Endodermal cell (in vitro differentiated cells): Measurements from ENCODE around the gene GGT6. TPM values are rescaled to one million over a fixed set of nuclear protein-coding genes. Genes with fewer than 3 reads are reported as not detected.

Source experiments
- DNase-seq: peaks from one replicate; pipeline ENCODE4 v3.0.0-alpha.2; 2017
- H3K27ac ChIP-seq: 2 replicates; pipeline ENCODE4 v1.5.1; 2013; ENCODE audit warnings: mild to moderate bottlenecking, low read depth, low read length, moderate library complexity
- H3K27me3 ChIP-seq: 2 replicates; pipeline ENCODE4 v1.6.1; 2013; ENCODE audit warnings: mild to moderate bottlenecking, low read length, moderate library complexity; ENCODE audit not compliant: insufficient read depth, control insufficient read depth, poor library complexity, severe bottlenecking
- H3K36me3 ChIP-seq: 2 replicates; pipeline ENCODE4 v1.7.0; 2013; ENCODE audit warnings: mild to moderate bottlenecking, low read length, moderate library complexity; ENCODE audit not compliant: control insufficient read depth, insufficient read depth
- H3K4me1 ChIP-seq: one replicate; pipeline ENCODE4 v1.7.0; 2013; ENCODE audit warnings: low read length; ENCODE audit not compliant: control insufficient read depth, insufficient read depth
- H3K4me3 ChIP-seq: 2 replicates; pipeline ENCODE4 v1.5.1; 2013; ENCODE audit warnings: mild to moderate bottlenecking, low read length, moderate library complexity
- H3K9ac ChIP-seq: 2 replicates; pipeline ENCODE4 v1.6.1; 2013; ENCODE audit warnings: mild to moderate bottlenecking, low read length, moderate library complexity; ENCODE audit not compliant: poor library complexity, severe bottlenecking; ENCODE audit errors: extremely low read depth
- H3K9me3 ChIP-seq: 2 replicates; pipeline ENCODE4 v1.6.1; 2013; ENCODE audit warnings: mild to moderate bottlenecking, low read length, moderate library complexity; ENCODE audit not compliant: control insufficient read depth
- H3K27ac Mint-ChIP-seq: 2 replicates; pipeline ENCODE4 v1.8.0; 2020; ENCODE audit warnings: mixed read lengths
- H3K27me3 Mint-ChIP-seq: 2 replicates; pipeline ENCODE4 v1.8.0; 2021; ENCODE audit warnings: mild to moderate bottlenecking, mixed read lengths; ENCODE audit not compliant: insufficient read depth
- H3K36me3 Mint-ChIP-seq: 2 replicates; pipeline ENCODE4 v1.8.0; 2020; ENCODE audit warnings: low read depth, mixed read lengths
- H3K4me1 Mint-ChIP-seq: 2 replicates; pipeline ENCODE4 v1.8.0; 2020; ENCODE audit warnings: mixed read lengths
- H3K4me3 Mint-ChIP-seq: 2 replicates; pipeline ENCODE4 v1.8.0; 2020; ENCODE audit warnings: mild to moderate bottlenecking, moderate library complexity, mixed read lengths
- H3K9me3 Mint-ChIP-seq: 2 replicates; pipeline ENCODE4 v1.8.0; 2020; ENCODE audit warnings: mild to moderate bottlenecking, mixed read lengths
- WGBS, 2 experiments: methylation state at CpG; one replicate each; pipeline versions ENCODE4 v1.1.5 to v1.1.7; 2013; ENCODE audit warnings: missing lambda C conversion rate in 2 of 2, mixed read lengths in 1 of 2; ENCODE audit not compliant: insufficient coverage in 1 of 2, insufficient read length in 1 of 2; 5-methylcytosine and 5-hydroxymethylcytosine counted together
- total RNA-seq, 2 donors: library from RNA; stranded (reverse); fragmentation: NEBNext Ultra II Directional in 1 of 2; extraction: Animal tissue kit (Norgen Biotek cat#: 25700) in 1 of 2; gene quantifications; 2 replicates in 1 of 2; 3 replicates in 1 of 2; pipeline ENCODE4 v1.2.1, GENCODE V29; 2021
- TF ChIP-seq, protein P1 (sequence below): fragments of 200-600 bp; sonication (generic); conservative IDR thresholded peaks from 2 replicates; pipeline ENCODE4 v1.5.0; 2021; ENCODE audit warnings: antibody characterized with exemption, mild to moderate bottlenecking

GGT6 gene
- total RNA-seq, 2 donors from 2014 or later, result not detected

DNA sequence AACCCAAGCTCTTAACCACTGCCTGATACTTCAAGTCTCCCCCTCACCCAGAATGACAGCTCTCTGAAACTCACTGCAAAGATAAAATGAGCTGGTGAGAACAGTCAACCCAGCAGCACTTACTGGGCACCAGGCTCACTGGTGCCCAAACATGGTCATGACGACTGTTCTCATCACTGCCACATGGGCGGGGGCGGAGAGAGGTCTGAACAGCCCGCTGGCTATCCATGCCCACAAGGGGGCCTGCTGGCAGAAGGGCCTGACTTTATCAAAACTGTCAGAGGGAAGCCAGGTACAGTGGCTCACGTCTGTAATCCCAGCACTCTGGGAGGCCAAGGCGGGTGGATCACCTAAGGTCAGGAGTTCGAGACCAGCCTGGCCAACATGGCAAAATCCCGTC lies 9.2 kb downstream of the GGT6 start:
- WGBS, 2 experiments, result 90 to 92% methylated on average over 6 to 8 of the region's 8 CpGs
- peaks cover 14% of the 10 kb centered on the region for H3K4me1 Mint-ChIP-seq
- Histone ChIP-seq H3K4me1 (no peaks in the 10 kb centered on the region), H3K36me3 (peaks cover 49% of the 10 kb centered on the region), H3K4me3 (no peak overlapping the region), H3K9me3 (no peaks in the 10 kb centered on the region), H3K9ac (no peak overlapping the region), H3K27ac (no peak overlapping the region), H3K27me3 (no peaks in the 10 kb centered on the region)
- TF ChIP-seq, protein P1, sequence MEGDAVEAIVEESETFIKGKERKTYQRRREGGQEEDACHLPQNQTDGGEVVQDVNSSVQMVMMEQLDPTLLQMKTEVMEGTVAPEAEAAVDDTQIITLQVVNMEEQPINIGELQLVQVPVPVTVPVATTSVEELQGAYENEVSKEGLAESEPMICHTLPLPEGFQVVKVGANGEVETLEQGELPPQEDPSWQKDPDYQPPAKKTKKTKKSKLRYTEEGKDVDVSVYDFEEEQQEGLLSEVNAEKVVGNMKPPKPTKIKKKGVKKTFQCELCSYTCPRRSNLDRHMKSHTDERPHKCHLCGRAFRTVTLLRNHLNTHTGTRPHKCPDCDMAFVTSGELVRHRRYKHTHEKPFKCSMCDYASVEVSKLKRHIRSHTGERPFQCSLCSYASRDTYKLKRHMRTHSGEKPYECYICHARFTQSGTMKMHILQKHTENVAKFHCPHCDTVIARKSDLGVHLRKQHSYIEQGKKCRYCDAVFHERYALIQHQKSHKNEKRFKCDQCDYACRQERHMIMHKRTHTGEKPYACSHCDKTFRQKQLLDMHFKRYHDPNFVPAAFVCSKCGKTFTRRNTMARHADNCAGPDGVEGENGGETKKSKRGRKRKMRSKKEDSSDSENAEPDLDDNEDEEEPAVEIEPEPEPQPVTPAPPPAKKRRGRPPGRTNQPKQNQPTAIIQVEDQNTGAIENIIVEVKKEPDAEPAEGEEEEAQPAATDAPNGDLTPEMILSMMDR, result peak; percentile 59
- no peak overlapping the region for H3K4me3 Mint-ChIP-seq
- H3K27ac Mint-ChIP-seq, result no peak overlapping the region
- peak; percentile 76 for DNase-seq
- H3K36me3 Mint-ChIP-seq, result peaks cover 52% of the 10 kb centered on the region
- no peaks in the 10 kb centered on the region for H3K27me3 Mint-ChIP-seq
- H3K9me3 Mint-ChIP-seq, result no peaks in the 10 kb centered on the region

DNA sequence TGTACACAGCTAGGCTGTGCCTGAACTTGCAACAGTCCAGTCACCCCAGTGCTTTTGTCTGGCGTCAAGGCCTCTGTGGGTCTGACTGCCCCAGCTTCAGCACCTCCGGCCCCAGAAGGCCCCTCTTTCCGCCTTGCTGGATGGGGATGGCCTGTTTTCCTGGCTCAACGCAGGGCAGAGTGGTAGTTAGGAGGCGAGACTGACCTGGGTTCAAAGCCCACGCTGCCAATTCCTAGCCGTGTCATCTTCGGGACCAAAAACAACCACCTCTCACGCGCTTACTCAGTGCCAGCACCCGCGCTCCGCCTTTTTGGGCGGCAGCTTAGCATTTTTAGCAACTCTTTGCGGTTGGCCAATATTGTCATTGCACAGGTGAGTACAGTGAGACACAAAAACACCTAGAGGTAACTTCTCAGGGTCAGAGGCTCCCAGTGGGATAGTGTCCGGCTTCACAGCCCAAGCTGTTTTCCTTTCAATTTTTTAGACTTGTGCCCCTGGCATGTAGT lies 9.8 kb downstream of the GGT6 start:
- Histone ChIP-seq H3K9me3 (no peaks in the 10 kb centered on the region), H3K36me3 (peaks cover 49% of the 10 kb centered on the region), H3K27ac (no peak overlapping the region), H3K4me3 (no peak overlapping the region), H3K4me1 (no peaks in the 10 kb centered on the region), H3K9ac (no peak overlapping the region), H3K27me3 (no peaks in the 10 kb centered on the region)
- WGBS, 2 experiments, result 93 to 97% methylated on average over 13 to 16 of the region's 16 CpGs
- H3K36me3 Mint-ChIP-seq, result peaks cover 52% of the 10 kb centered on the region
- DNase-seq, result peak; percentile 47
- H3K9me3 Mint-ChIP-seq, result no peaks in the 10 kb centered on the region
- no peak overlapping the region for H3K27ac Mint-ChIP-seq
- no peaks in the 10 kb centered on the region for H3K27me3 Mint-ChIP-seq
- H3K4me1 Mint-ChIP-seq, result peaks cover 9% of the 10 kb centered on the region
- TF ChIP-seq, protein P1, result no peak
- no peak overlapping the region for H3K4me3 Mint-ChIP-seq

DNA sequence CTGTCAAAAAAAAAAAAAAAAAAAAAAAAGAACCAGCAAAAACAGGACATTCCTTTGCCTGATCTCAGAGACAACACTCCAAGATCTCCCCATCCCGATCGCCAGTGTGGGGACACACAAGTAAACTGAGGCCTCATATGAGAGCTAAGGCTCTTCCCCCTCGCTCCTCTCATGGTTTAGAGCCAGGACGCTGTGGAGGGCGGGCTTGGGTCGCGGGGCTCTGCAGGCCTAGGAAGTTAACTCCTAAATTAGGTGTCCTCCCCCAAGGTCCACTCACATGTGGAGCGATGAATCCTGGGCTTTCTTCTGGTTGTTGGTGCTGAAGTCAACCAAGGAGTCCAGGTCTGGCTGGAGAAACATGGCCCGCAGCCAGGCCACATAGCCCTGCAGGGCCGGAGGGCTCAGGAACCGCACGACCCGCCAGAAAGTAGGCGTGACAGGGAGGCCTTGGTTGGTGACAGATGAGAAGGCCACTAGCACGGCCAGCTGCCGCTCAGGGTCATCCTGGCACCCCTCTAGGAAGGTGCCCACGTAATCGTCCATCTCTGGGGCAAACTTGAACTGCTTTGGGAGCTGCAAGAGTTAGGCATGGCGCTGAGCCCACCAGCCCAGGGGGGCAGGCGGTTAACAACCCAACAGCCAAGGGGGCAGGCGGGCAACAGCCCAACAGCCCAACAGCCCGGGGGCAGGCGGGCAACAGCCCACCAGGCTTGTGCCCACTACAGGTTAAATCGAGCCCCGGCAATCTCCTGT lies 10.4 kb downstream of the GGT6 start:
- DNase-seq, result no peak
- H3K9me3 ChIP-seq, result no peaks in the 10 kb centered on the region
- H3K4me1 ChIP-seq, result no peaks in the 10 kb centered on the region
- H3K9me3 Mint-ChIP-seq, result no peaks in the 10 kb centered on the region
- no peak overlapping the region for H3K27ac ChIP-seq
- TF ChIP-seq, protein P1, result no peak
- H3K36me3 Mint-ChIP-seq, result peaks cover 54% of the 10 kb centered on the region
- no peak overlapping the region for H3K4me3 Mint-ChIP-seq
- no peaks in the 10 kb centered on the region for H3K27me3 ChIP-seq
- H3K9ac ChIP-seq, result no peak overlapping the region
- no peak overlapping the region for H3K27ac Mint-ChIP-seq
- 95 to 99% methylated on average over 11 to 25 of the region's 25 CpGs for WGBS, 2 experiments
- no peaks in the 10 kb centered on the region for H3K27me3 Mint-ChIP-seq
- peaks cover 49% of the 10 kb centered on the region for H3K36me3 ChIP-seq
- H3K4me1 Mint-ChIP-seq, result peaks cover 8% of the 10 kb centered on the region
- H3K4me3 ChIP-seq, result no peak overlapping the region
